H1 (cell line): ENCODE results near the gene TM9SF3. TPM values are rescaled to one million over a fixed set of nuclear protein-coding genes. Genes with fewer than 3 reads are reported as not detected.

Source experiments
- RAD21 ChIP-seq, 2 experiments: IDR thresholded peaks in 1 of 2; conservative IDR thresholded peaks in 1 of 2; 2 replicates each; pipeline ENCODE4 v1.6.1; 2011; ENCODE audit warnings: low read depth in 2 of 2, low read length in 2 of 2, improper control_type of control experiment in 1 of 2, inconsistent platforms in 1 of 2, mild to moderate bottlenecking in 1 of 2, moderate library complexity in 1 of 2
- polyA plus RNA-seq, 7 experiments: library from polyadenylated mRNA; depleted of rRNA in 3 of 7; stranded (reverse) in 5 of 7; unstranded in 2 of 7; fragments of >200 nt in 5 of 7; fragments of 200-250 nt in 2 of 7; gene quantifications; 1 replicate in 5 of 7; 2 replicates in 1 of 7; 4 replicates in 1 of 7; pipeline versions ENCODE4 v1.2.1 to v1.2.3, GENCODE V29; 2011 to 2013; ENCODE audit warnings: missing spikeins in 2 of 7, mixed read lengths in 2 of 7
- total RNA-seq: library from RNA; stranded (reverse); fragmentation: NEBNext Ultra II Directional; extraction: Animal tissue kit (Norgen Biotek cat#: 25700); gene quantifications from 2 replicates; pipeline ENCODE4 v1.2.1, GENCODE V29; 2021

Gene TM9SF3
- total and polyA plus RNA-seq, 2 of the 8 experiments (the other 6 are each of a cell fraction or from before 2014, with no cell fraction given), result 123 to 127 TPM

- no peak for TF ChIP-seq RAD21 (IDR thresholded peaks at IDR 0.05 in 1 of 2, conservative IDR thresholded peaks at IDR 0.05 in 1 of 2; ENCODE audit: low read depth in 2 of 2, low read length in 2 of 2)
These were observed 26.8 kb upstream of the TM9SF3 start (continued) for GRCh38 chr10:96613576-96613975.
